HEK293 (cell line): Measurements from ENCODE around the gene FKBP14.

Experiments
- CTCF ChIA-PET: fragments of 350-600 bp; formaldehyde crosslinking; extraction: SDS; loops from one replicate; lab custom pipeline; 2021; ENCODE audit warnings: antibody characterized with exemption; lab: Yijun Ruan, JAX
- POLR2A ChIA-PET: fragments of 300-600 bp; formaldehyde crosslinking; extraction: SDS; loops from one replicate; lab custom pipeline; 2020; ENCODE audit warnings: antibody characterized with exemption, inconsistent platforms; lab: Yijun Ruan, JAX
- H3K27ac ChIP-seq: fragments of 200-500 bp; sonication (Bioruptor generic); 2 replicates; pipeline ENCODE4 v1.5.1; 2014; ENCODE audit warnings: low read depth, low read length, control low read depth, inconsistent platforms; ENCODE audit errors: extremely low read depth
- H3K36me3 ChIP-seq, 2 experiments: fragments of 200-500 bp in 1 of 2; sonication (Bioruptor generic) in 1 of 2; 1 replicate in 1 of 2; 2 replicates in 1 of 2; pipeline ENCODE4 v1.5.1; 2014 to 2017; ENCODE audit warnings: inconsistent platforms in 2 of 2, low read length in 2 of 2; ENCODE audit not compliant: control insufficient read depth in 2 of 2, insufficient read depth in 1 of 2
- H3K4me1 ChIP-seq: fragments of 200-500 bp; sonication (Bioruptor generic); 2 replicates; pipeline ENCODE4 v1.5.1; 2014; ENCODE audit warnings: mild to moderate bottlenecking, low read length, inconsistent platforms; ENCODE audit not compliant: control insufficient read depth, insufficient read depth
- H3K4me3 ChIP-seq: 2 replicates; pipeline ENCODE4 v1.5.1; 2011; ENCODE audit warnings: low read depth, mild to moderate bottlenecking, control low read depth, low read length, moderate library complexity
- H3K9me3 ChIP-seq: fragments of 200-500 bp; sonication (Bioruptor generic); 2 replicates; pipeline ENCODE4 v1.5.1; 2014; ENCODE audit warnings: low read depth, low read length, inconsistent platforms; ENCODE audit not compliant: control insufficient read depth, insufficient read depth
- CTCF ChIP-seq: fragments of 450-650 bp; formaldehyde crosslinking; IDR thresholded peaks from 2 replicates; pipeline ENCODE4 v1.5.1; 2016; ENCODE audit warnings: missing biosample characterization, missing genetic modification characterization
- ELK4 ChIP-seq: IDR thresholded peaks from 2 replicates; pipeline ENCODE4 v1.6.1; 2011; ENCODE audit warnings: mild to moderate bottlenecking, low read depth, low read length, borderline replicate concordance
- FEZF1 ChIP-seq: fragments of 450-650 bp; formaldehyde crosslinking; IDR thresholded peaks from 2 replicates; pipeline ENCODE4 v1.5.1; 2016; ENCODE audit warnings: missing biosample characterization, missing genetic modification characterization
- GLI2 ChIP-seq: fragments of 450-650 bp; formaldehyde crosslinking; IDR thresholded peaks from 2 replicates; pipeline ENCODE4; 2017; ENCODE audit warnings: missing biosample characterization, missing genetic modification characterization, low read depth, borderline replicate concordance
- GLIS2 ChIP-seq: fragments of 450-650 bp; formaldehyde crosslinking; IDR thresholded peaks from 2 replicates; pipeline ENCODE4 v1.5.1; 2016; ENCODE audit warnings: missing biosample characterization, missing genetic modification characterization
- OVOL3 ChIP-seq: fragments of 450-650 bp; formaldehyde crosslinking; IDR thresholded peaks from 2 replicates; pipeline ENCODE4 v1.5.1; 2016; ENCODE audit warnings: missing biosample characterization, missing genetic modification characterization
- ZBTB11 ChIP-seq: fragments of 450-650 bp; formaldehyde crosslinking; conservative IDR thresholded peaks from 2 replicates; pipeline ENCODE4 v1.5.1; 2016; ENCODE audit warnings: low read depth, missing biosample characterization, missing genetic modification characterization
- ZBTB17 ChIP-seq: fragments of 450-650 bp; formaldehyde crosslinking; IDR thresholded peaks from 2 replicates; pipeline ENCODE4 v1.5.1; 2016; ENCODE audit warnings: missing biosample characterization, missing genetic modification characterization
- ZBTB48 ChIP-seq: fragments of 450-650 bp; formaldehyde crosslinking; IDR thresholded peaks from 2 replicates; pipeline ENCODE4 v1.5.1; 2016; ENCODE audit warnings: missing biosample characterization, missing genetic modification characterization
- ZBTB7A ChIP-seq: fragments of 450-650 bp; formaldehyde crosslinking; IDR thresholded peaks from 2 replicates; pipeline ENCODE4 v1.5.1; 2016; ENCODE audit warnings: low read depth, missing biosample characterization, missing genetic modification characterization
- ZEB2 ChIP-seq: fragments of 450-650 bp; formaldehyde crosslinking; IDR thresholded peaks from 2 replicates; pipeline ENCODE4 v1.5.1; 2016; ENCODE audit warnings: missing biosample characterization, missing genetic modification characterization
- ZFHX2 ChIP-seq: fragments of 450-650 bp; formaldehyde crosslinking; conservative IDR thresholded peaks from 2 replicates; pipeline ENCODE4 v1.5.1; 2016; ENCODE audit warnings: missing biosample characterization, missing genetic modification characterization
- ZNF16 ChIP-seq: fragments of 450-650 bp; formaldehyde crosslinking; IDR thresholded peaks from 2 replicates; pipeline ENCODE4 v1.5.1; 2016; ENCODE audit warnings: low read depth, missing biosample characterization, missing genetic modification characterization
- ZNF202 ChIP-seq: fragments of 450-650 bp; formaldehyde crosslinking; IDR thresholded peaks from 2 replicates; pipeline ENCODE4 v1.5.1; 2016; ENCODE audit warnings: missing biosample characterization, missing genetic modification characterization, borderline replicate concordance
- ZNF211 ChIP-seq: fragments of 450-650 bp; formaldehyde crosslinking; IDR thresholded peaks from 2 replicates; pipeline ENCODE4 v1.5.1; 2016; ENCODE audit warnings: low read depth, missing biosample characterization, missing genetic modification characterization
- ZNF292 ChIP-seq: fragments of 450-650 bp; formaldehyde crosslinking; IDR thresholded peaks from 2 replicates; pipeline ENCODE4 v1.5.1; 2016; ENCODE audit warnings: low read depth, missing biosample characterization, missing genetic modification characterization, borderline replicate concordance
- ZNF433 ChIP-seq: fragments of 450-650 bp; formaldehyde crosslinking; IDR thresholded peaks from 2 replicates; pipeline ENCODE4 v1.5.1; 2016; ENCODE audit warnings: missing biosample characterization, missing genetic modification characterization, low read depth
- ZNF513 ChIP-seq: fragments of 450-650 bp; IDR thresholded peaks from 2 replicates; pipeline ENCODE4 v1.5.1; 2018; ENCODE audit warnings: missing biosample characterization, missing genetic modification characterization
- ZNF558 ChIP-seq: fragments of 450-650 bp; formaldehyde crosslinking; IDR thresholded peaks from 2 replicates; pipeline ENCODE4 v1.5.1; 2016; ENCODE audit warnings: missing biosample characterization, missing genetic modification characterization
- ZNF654 ChIP-seq: fragments of 450-650 bp; formaldehyde crosslinking; IDR thresholded peaks from 2 replicates; pipeline ENCODE4 v1.5.1; 2016; ENCODE audit warnings: low read depth, missing biosample characterization, missing genetic modification characterization
- ZNF843 ChIP-seq: fragments of 450-650 bp; formaldehyde crosslinking; IDR thresholded peaks from 2 replicates; pipeline ENCODE4 v1.5.1; 2016; ENCODE audit warnings: missing biosample characterization, missing genetic modification characterization
- ZSCAN16 ChIP-seq: fragments of 450-650 bp; formaldehyde crosslinking; IDR thresholded peaks from 2 replicates; pipeline ENCODE4 v1.5.1; 2016; ENCODE audit warnings: missing biosample characterization, missing genetic modification characterization
- TF ChIP-seq, protein P1 (sequence below): fragments of 450-650 bp; formaldehyde crosslinking; IDR thresholded peaks from 2 replicates; pipeline ENCODE4 v1.5.1; 2016; ENCODE audit warnings: missing biosample characterization, missing genetic modification characterization
- TF ChIP-seq, protein P2 (sequence below): sonication (generic); formaldehyde crosslinking; IDR thresholded peaks from 2 replicates; pipeline ENCODE4 v1.8.1; 2022; ENCODE audit warnings: mild to moderate bottlenecking, moderate library complexity, missing genetic modification reagents
- TF ChIP-seq, protein P3 (sequence below): fragments of 450-650 bp; formaldehyde crosslinking; IDR thresholded peaks from 2 replicates; pipeline ENCODE4 v1.5.1; 2016; ENCODE audit warnings: missing biosample characterization, missing genetic modification characterization

Gene FKBP14

DNA sequence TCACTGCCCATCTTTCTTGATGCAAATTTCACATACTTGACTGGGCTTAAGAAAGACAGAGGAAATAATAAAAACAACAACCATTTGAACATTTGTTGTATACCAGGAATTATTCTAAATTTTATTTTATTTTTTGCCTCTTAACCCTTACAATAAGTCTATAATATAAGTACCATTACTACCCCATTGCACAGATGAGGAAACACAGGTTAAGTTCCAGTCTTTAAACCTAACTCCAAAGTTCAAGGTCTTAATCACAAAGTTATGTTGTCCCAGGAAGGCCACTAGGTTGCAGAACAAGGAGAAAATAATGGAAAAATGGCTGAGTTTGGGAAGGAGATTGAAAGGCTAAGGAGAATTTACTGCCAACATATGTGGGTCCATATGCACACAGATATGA is 3.5 kb downstream of the FKBP14 start (continued):
- no peak for TF ChIP-seq ZNF843 (tag by site-specific recombination)
- no peak for TF ChIP-seq ZBTB11 (tag by site-specific recombination)
- no peak for TF ChIP-seq ZNF16 (tag by site-specific recombination)
- no peak for TF ChIP-seq CTCF
- no peak for TF ChIP-seq OVOL3 (tag by site-specific recombination)
- TF ChIP-seq, protein P1, sequence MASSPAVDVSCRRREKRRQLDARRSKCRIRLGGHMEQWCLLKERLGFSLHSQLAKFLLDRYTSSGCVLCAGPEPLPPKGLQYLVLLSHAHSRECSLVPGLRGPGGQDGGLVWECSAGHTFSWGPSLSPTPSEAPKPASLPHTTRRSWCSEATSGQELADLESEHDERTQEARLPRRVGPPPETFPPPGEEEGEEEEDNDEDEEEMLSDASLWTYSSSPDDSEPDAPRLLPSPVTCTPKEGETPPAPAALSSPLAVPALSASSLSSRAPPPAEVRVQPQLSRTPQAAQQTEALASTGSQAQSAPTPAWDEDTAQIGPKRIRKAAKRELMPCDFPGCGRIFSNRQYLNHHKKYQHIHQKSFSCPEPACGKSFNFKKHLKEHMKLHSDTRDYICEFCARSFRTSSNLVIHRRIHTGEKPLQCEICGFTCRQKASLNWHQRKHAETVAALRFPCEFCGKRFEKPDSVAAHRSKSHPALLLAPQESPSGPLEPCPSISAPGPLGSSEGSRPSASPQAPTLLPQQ (tag by site-specific recombination): no peak
- TF ChIP-seq, protein P2, sequence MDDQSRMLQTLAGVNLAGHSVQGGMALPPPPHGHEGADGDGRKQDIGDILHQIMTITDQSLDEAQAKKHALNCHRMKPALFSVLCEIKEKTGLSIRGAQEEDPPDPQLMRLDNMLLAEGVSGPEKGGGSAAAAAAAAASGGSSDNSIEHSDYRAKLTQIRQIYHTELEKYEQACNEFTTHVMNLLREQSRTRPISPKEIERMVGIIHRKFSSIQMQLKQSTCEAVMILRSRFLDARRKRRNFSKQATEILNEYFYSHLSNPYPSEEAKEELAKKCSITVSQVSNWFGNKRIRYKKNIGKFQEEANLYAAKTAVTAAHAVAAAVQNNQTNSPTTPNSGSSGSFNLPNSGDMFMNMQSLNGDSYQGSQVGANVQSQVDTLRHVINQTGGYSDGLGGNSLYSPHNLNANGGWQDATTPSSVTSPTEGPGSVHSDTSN (CRISPR knock-in tag): no peak

- ChIA-PET POLR2A (no interaction called here), CTCF (no interaction called here)
- Histone ChIP-seq H3K4me3 (no peak overlapping the region), H3K36me3 (peaks cover 7 to 15% of the 10 kb centered on the region in 2 experiments; a peak in 2 of 3 replicates), H3K4me1 (0 out of 2 replicates have a peak, but pooled peaks cover 5% of the 10 kb centered on the region), H3K9me3 (no peaks in the 10 kb centered on the region), H3K27ac (no peak overlapping the region)
- no peak for TF ChIP-seq ZNF202 (tag by site-specific recombination)
- TF ChIP-seq ZNF558 (tag by site-specific recombination): no peak
- TF ChIP-seq ZNF433: no peak
- no peak for TF ChIP-seq ZFHX2 (tag by site-specific recombination)
- no peak for TF ChIP-seq ZNF654 (tag by site-specific recombination)
- TF ChIP-seq GLI2: no peak
- no peak for TF ChIP-seq ZBTB17 (tag by site-specific recombination)
- TF ChIP-seq ZEB2 (tag by site-specific recombination): no peak
- no peak for TF ChIP-seq ZBTB48
- no peak for TF ChIP-seq ELK4
- TF ChIP-seq ZSCAN16 (tag by site-specific recombination): no peak
- TF ChIP-seq ZBTB7A (tag by site-specific recombination): no peak
- TF ChIP-seq FEZF1 (tag by site-specific recombination): no peak
- no peak for TF ChIP-seq ZNF292 (tag by site-specific recombination)
- no peak for TF ChIP-seq ZNF513 (tag by site-specific recombination)
- no peak for TF ChIP-seq ZNF211
- TF ChIP-seq, protein P3, sequence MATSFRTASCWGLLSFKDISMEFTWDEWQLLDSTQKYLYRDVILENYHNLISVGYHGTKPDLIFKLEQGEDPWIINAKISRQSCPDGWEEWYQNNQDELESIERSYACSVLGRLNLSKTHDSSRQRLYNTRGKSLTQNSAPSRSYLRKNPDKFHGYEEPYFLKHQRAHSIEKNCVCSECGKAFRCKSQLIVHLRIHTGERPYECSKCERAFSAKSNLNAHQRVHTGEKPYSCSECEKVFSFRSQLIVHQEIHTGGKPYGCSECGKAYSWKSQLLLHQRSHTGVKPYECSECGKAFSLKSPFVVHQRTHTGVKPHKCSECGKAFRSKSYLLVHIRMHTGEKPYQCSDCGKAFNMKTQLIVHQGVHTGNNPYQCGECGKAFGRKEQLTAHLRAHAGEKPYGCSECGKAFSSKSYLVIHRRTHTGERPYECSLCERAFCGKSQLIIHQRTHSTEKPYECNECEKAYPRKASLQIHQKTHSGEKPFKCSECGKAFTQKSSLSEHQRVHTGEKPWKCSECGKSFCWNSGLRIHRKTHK (tag by site-specific recombination): no peak
- TF ChIP-seq GLIS2 (tag by site-specific recombination): no peak
These were observed 6.0 kb downstream of the FKBP14 start for GRCh38 chr7:30020535-30020934.
